ENCODE measurements around the gene RBM39. TPM values are rescaled to one million over a fixed set of nuclear protein-coding genes. Genes with fewer than 3 reads are reported as not detected.
"Not testable (repeated sequence)": the region's sequence is repeated elsewhere in the genome, so short reads cannot be mapped to it uniquely, and the experiment has no call there.

The RBM39 gene
- total RNA-seq, 1 experiment from 2014 or later: 341 TPM

DNA sequence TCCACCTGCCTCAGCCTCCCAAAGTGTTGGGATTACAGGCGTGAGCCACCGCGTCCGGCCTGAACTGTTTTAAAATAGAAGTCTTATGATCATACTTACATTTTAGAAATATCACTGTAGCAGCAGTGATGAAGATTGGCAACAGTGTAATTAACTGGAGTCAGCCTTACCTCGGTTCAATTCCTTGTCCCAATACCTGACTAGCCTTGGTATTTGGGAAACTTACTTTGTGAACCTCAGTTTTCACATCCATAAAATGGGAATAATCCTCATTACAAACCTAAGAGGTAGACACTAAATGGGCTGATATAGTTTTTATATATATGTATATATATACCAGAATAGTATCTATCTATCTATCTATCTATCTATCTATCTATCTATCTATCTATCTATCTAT lies 49.0 kb upstream of the RBM39 start:
- Histone ChIP-seq H3K4me1 (ENCODE audit: insufficient read depth, low read length) (peaks cover 5% of the 10 kb centered on the region), H3K9me3 (ENCODE audit: low read length) (no peaks in the 10 kb centered on the region), H3K4me3 (ENCODE audit: low read length) (no peak overlapping the region), H3K9me2 (replicated peaks; ENCODE audit: low read length) (no peaks in the 10 kb centered on the region), H3K27me3 (ENCODE audit: low read length) (no peaks in the 10 kb centered on the region), H3K4me2 (ENCODE audit: low read length) (no peak overlapping the region), H3K36me3 (ENCODE audit: low read depth, low read length) (no peaks in the 10 kb centered on the region), H4K20me1 (ENCODE audit: low read length) (no peaks in the 10 kb centered on the region), H3F3A (ENCODE audit: low read length, unreplicated experiment) (no peaks in the 10 kb centered on the region), H2AFZ (ENCODE audit: low read length) (no peak overlapping the region), H3K27ac (ENCODE audit: low read length) (no peak overlapping the region), H3K79me2 (ENCODE audit: low read length) (peaks cover 13% of the 10 kb centered on the region; the same call in 1 of the 2 replicates), H3K9ac (ENCODE audit: low read length) (no peak overlapping the region)
- BruUV-seq (replicated peaks): no TSS peak
- intact Hi-C loops (cut with micrococcal nuclease): no loop called here
- ChIA-PET POLR2A (ENCODE audit: unreplicated experiment) (interaction anchor here (0.6 kb wide), 1 partner anchor 49 kb away, joined by 3 read pairs; the partner anchor contains the start of gene RBM39), CTCF (no interaction called here)
- no peak for TF ChIP-seq EZH2 (IDR thresholded peaks at IDR 0.05; ENCODE audit: low read length, unreplicated experiment)
- DNase-seq (no peak), ATAC-seq (no peak)

DNA sequence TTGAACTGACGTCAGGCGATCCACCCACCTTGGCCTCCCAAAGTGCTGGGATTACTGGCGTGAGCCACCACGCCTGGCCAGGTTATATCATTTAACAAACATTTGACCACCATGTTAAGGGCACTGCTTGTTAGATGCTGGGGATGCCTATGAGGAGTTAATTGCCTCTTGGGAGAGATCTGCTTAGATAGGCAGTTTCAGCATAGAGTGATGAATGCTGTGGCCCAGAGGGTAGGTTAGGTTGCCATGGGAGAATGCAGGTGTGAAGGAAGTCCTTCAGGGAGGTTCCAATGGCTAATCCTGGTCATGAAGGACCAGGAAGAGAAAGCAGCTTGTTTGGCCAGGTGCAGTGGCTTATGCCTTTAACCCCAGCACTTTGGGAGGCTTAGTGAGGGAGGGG lies 46.7 kb upstream of the RBM39 start:
- no peak overlapping the region for H2AFZ ChIP-seq (ENCODE audit: low read length)
- H3F3A ChIP-seq (ENCODE audit: low read length, unreplicated experiment): no peaks in the 10 kb centered on the region
- H3K27ac ChIP-seq (ENCODE audit: low read length): no peak overlapping the region
- intact Hi-C loops (cut with micrococcal nuclease): no loop called here
- CTCF ChIA-PET: no interaction called here
- H3K36me3 ChIP-seq (ENCODE audit: low read depth, low read length): no peaks in the 10 kb centered on the region
- H3K4me1 ChIP-seq (ENCODE audit: insufficient read depth, low read length): peaks cover 5% of the 10 kb centered on the region
- POLR2A ChIA-PET (ENCODE audit: unreplicated experiment): no interaction called here
- H3K79me2 ChIP-seq (ENCODE audit: low read length): peaks cover 17% of the 10 kb centered on the region
- H3K27me3 ChIP-seq (ENCODE audit: low read length): no peaks in the 10 kb centered on the region
- no peaks in the 10 kb centered on the region for H3K9me2 ChIP-seq (replicated peaks; ENCODE audit: low read length)
- no peak for DNase-seq
- no peak overlapping the region for H3K9ac ChIP-seq (ENCODE audit: low read length)
- BruUV-seq (replicated peaks): no TSS peak
- TF ChIP-seq, protein P1, sequence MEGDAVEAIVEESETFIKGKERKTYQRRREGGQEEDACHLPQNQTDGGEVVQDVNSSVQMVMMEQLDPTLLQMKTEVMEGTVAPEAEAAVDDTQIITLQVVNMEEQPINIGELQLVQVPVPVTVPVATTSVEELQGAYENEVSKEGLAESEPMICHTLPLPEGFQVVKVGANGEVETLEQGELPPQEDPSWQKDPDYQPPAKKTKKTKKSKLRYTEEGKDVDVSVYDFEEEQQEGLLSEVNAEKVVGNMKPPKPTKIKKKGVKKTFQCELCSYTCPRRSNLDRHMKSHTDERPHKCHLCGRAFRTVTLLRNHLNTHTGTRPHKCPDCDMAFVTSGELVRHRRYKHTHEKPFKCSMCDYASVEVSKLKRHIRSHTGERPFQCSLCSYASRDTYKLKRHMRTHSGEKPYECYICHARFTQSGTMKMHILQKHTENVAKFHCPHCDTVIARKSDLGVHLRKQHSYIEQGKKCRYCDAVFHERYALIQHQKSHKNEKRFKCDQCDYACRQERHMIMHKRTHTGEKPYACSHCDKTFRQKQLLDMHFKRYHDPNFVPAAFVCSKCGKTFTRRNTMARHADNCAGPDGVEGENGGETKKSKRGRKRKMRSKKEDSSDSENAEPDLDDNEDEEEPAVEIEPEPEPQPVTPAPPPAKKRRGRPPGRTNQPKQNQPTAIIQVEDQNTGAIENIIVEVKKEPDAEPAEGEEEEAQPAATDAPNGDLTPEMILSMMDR (conservative IDR thresholded peaks at IDR 0.05; ENCODE audit: low read depth, low read length): no peak
- TF ChIP-seq EZH2 (IDR thresholded peaks at IDR 0.05; ENCODE audit: low read length, unreplicated experiment) (no peak), EZH2phosphoT487 (IDR thresholded peaks at IDR 0.05; ENCODE audit: borderline replicate concordance, low read length) (no peak)
- ATAC-seq: no peak
- H3K9me3 ChIP-seq (ENCODE audit: low read length): no peaks in the 10 kb centered on the region
- H4K20me1 ChIP-seq (ENCODE audit: low read length): no peaks in the 10 kb centered on the region
- no peak overlapping the region for H3K4me2 ChIP-seq (ENCODE audit: low read length)
- no peak overlapping the region for H3K4me3 ChIP-seq (ENCODE audit: low read length)

DNA sequence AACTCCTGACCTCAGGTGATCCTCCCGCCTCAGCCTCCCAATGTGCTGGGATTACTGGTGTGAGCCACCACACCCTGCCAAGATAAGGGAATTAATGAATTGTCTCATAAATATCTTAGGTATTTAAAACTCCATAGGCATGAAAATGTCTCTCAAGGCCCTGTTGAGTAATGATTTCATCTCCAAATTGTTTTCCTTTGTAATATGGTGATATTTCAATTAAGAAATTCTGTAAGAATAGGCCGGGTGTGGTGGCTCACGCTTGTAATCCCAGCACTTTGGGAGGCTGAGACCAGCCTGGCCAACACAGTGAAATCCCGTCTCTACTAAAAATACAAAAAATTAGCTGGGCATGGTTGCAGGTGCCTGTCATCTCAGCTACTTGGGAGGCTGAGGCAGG lies 43.5 kb upstream of the RBM39 start:
- H3K9ac ChIP-seq (ENCODE audit: low read length); ATAC-seq; intact Hi-C loops (cut with micrococcal nuclease); H3K27me3 ChIP-seq (ENCODE audit: low read length); H2AFZ ChIP-seq (ENCODE audit: low read length); H3F3A ChIP-seq (ENCODE audit: low read length, unreplicated experiment); H3K27ac ChIP-seq (ENCODE audit: low read length); CTCF ChIA-PET; DNase-seq; H3K4me1 ChIP-seq (ENCODE audit: insufficient read depth, low read length); H3K9me3 ChIP-seq (ENCODE audit: low read length); H3K4me2 ChIP-seq (ENCODE audit: low read length); BruUV-seq (replicated peaks); H3K9me2 ChIP-seq (replicated peaks; ENCODE audit: low read length); H4K20me1 ChIP-seq (ENCODE audit: low read length); H3K4me3 ChIP-seq (ENCODE audit: low read length); H3K36me3 ChIP-seq (ENCODE audit: low read depth, low read length); POLR2A ChIA-PET (ENCODE audit: unreplicated experiment): not testable (repeated sequence)
- peaks cover 35% of the 10 kb centered on the region for H3K79me2 ChIP-seq (ENCODE audit: low read length)

DNA sequence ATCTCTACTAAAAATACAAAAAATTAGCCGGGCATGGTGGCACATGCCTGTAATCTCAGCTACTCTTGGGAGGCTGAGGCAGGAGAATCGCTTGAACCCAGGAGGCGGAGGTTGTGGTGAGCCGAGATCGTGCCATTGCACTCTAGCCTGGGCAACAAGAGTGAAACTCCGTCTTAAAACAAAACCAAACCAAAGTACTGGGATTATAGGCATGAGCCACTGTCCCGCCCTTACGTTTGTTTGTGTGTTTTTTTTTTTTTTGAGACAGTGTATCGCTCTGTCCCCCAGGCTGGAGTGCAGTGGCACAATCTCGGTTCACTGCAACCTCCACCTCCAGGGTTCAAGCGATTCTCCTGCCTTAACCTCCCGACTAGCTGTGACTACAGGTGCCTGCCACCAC lies 41.8 kb upstream of the RBM39 start:
- H3K27me3 ChIP-seq (ENCODE audit: low read length); H3K36me3 ChIP-seq (ENCODE audit: low read depth, low read length); H3K9me2 ChIP-seq (replicated peaks; ENCODE audit: low read length); POLR2A ChIA-PET (ENCODE audit: unreplicated experiment); BruUV-seq (replicated peaks); H3F3A ChIP-seq (ENCODE audit: low read length, unreplicated experiment); H3K27ac ChIP-seq (ENCODE audit: low read length); intact Hi-C loops (cut with micrococcal nuclease); H3K9ac ChIP-seq (ENCODE audit: low read length); DNase-seq; CTCF ChIA-PET; H3K4me3 ChIP-seq (ENCODE audit: low read length); H4K20me1 ChIP-seq (ENCODE audit: low read length); ATAC-seq; H2AFZ ChIP-seq (ENCODE audit: low read length); H3K4me2 ChIP-seq (ENCODE audit: low read length); H3K9me3 ChIP-seq (ENCODE audit: low read length); H3K4me1 ChIP-seq (ENCODE audit: insufficient read depth, low read length): not testable (repeated sequence)
- peaks cover 41% of the 10 kb centered on the region for H3K79me2 ChIP-seq (ENCODE audit: low read length)
